ENCODE measurements around the gene ABCC1.
A peak's percentile ranks its signal among the peaks of the same experiment; 100 is the strongest.

ABCC1 gene

DNA sequence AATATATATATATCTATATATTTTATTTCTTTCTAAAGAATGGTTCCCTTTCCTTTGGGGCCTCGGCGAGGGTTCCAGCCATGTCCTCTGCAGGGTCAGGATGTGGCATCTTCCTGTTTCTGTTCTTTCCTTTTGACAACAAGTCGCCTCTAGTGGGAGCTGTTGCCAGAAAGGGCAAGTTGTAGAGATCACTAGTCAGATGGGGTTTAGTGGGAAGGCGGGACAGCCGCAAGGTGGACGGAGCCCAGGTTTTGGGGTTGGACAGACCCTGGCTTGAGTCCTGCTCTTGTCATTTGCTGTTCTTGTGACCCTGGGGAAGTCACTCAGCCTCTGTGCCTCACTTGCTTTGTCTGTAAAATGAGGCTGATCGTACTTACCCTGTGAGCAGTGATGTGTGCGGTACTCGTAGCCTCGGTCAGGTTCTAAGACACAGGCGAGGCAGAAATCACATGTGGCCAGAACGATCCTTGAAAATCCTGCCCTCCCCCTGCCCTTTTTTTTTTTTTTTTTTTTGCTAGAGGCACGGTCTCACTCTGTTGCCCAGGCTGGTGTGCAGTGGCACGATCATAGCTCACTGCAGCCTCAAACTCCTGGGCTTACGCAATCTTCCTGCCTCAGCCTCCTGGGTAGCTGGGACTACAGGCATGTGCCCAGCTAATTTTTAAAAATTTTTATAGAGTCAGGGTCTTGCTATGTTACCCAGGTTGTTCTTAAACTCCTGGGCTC, 193.8 kb downstream of the ABCC1 start:
- DNase-seq = peak; percentile 34
- Histone ChIP-seq H3K36me3 (peaks cover 65% of the 10 kb centered on the region), H3K4me1 (no peaks in the 10 kb centered on the region), H3K9me3 (no peaks in the 10 kb centered on the region), H3K4me3 (ENCODE audit: low read depth, low read length) (no peak overlapping the region), H3K27me3 (no peaks in the 10 kb centered on the region)
- TF ChIP-seq, protein P1, sequence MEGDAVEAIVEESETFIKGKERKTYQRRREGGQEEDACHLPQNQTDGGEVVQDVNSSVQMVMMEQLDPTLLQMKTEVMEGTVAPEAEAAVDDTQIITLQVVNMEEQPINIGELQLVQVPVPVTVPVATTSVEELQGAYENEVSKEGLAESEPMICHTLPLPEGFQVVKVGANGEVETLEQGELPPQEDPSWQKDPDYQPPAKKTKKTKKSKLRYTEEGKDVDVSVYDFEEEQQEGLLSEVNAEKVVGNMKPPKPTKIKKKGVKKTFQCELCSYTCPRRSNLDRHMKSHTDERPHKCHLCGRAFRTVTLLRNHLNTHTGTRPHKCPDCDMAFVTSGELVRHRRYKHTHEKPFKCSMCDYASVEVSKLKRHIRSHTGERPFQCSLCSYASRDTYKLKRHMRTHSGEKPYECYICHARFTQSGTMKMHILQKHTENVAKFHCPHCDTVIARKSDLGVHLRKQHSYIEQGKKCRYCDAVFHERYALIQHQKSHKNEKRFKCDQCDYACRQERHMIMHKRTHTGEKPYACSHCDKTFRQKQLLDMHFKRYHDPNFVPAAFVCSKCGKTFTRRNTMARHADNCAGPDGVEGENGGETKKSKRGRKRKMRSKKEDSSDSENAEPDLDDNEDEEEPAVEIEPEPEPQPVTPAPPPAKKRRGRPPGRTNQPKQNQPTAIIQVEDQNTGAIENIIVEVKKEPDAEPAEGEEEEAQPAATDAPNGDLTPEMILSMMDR (IDR thresholded peaks at IDR 0.05; ENCODE audit: low read depth, low read length) = peak; percentile 60

DNA sequence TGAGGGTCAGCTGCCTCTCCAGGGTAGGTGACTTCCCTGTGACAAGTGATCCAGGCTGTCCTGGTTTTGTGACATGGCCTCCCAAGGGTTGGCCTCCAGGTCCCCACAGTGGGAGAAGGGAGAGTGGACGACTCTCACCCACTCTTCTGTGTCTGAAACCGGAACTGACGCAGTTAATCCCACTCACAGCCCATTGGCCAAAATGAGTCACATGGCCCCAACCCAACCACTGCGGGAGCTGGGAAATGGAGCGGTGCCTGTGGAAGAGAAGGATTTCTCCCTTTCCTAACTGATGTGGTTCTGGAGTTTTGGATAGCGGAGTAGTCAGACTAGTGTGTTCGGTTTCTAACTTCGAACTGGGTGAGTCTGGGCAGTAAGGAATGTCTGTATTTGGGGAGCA, 194.5 kb downstream of the ABCC1 start:
- H3K4me1 ChIP-seq = no peaks in the 10 kb centered on the region
- no peaks in the 10 kb centered on the region for H3K27me3 ChIP-seq
- no peaks in the 10 kb centered on the region for H3K9me3 ChIP-seq
- TF ChIP-seq, protein P1 (IDR thresholded peaks at IDR 0.05; ENCODE audit: low read depth, low read length) = no peak
- no peak for DNase-seq
- no peak overlapping the region for H3K4me3 ChIP-seq (ENCODE audit: low read depth, low read length)
- H3K36me3 ChIP-seq = peaks cover 58% of the 10 kb centered on the region

DNA sequence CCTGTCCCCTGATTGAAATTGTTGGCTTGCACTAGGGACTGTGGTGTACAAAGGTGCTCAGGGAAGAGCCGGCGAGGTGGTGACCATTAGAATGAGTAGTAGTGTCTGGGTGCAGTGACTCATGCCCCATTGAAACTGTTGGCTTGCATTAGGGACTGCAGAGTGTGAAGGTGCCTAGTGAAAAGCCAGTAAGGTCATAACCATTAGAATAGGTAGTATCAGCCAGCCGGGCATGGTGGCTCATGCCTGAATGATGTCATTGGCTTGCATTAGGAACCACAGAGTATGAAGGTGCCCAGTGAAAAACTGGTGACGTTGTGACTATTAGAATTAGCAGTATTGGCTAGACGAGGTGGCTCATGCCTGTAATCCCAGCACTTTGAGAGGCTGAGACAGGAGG, 195.0 kb downstream of the ABCC1 start:
- Histone ChIP-seq H3K9me3 (no peaks in the 10 kb centered on the region), H3K4me3 (ENCODE audit: low read depth, low read length) (no peak overlapping the region), H3K4me1 (no peaks in the 10 kb centered on the region), H3K27me3 (no peaks in the 10 kb centered on the region), H3K36me3 (peaks cover 55% of the 10 kb centered on the region)
- no peak for DNase-seq
- TF ChIP-seq, protein P1 (IDR thresholded peaks at IDR 0.05; ENCODE audit: low read depth, low read length) = no peak

DNA sequence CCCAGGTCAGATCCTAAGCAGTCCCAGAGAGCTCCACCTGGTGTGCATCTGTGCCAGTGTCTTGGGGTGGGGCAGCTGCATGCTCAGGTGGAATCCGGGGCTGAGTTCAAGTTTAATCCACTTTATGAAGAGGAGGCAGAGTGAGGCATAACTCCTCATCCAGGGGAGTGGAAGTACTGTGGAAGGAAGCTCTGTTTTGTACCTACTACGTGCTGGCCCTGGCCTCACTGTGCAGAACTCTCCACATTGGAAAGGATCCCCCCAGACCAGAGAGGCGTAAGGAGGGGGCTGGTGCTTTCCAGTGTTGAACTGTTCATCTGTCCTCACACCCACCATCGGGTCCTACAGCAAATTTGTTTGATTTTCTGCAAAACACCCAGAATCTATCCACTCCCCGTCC, 195.9 kb downstream of the ABCC1 start:
- Histone ChIP-seq H3K27me3 (no peaks in the 10 kb centered on the region), H3K4me1 (peaks cover 5% of the 10 kb centered on the region), H3K4me3 (ENCODE audit: low read depth, low read length) (no peak overlapping the region), H3K9me3 (no peaks in the 10 kb centered on the region), H3K36me3 (peaks cover 47% of the 10 kb centered on the region)
- no peak for DNase-seq
- TF ChIP-seq, protein P1 (IDR thresholded peaks at IDR 0.05; ENCODE audit: low read depth, low read length) = no peak

DNA sequence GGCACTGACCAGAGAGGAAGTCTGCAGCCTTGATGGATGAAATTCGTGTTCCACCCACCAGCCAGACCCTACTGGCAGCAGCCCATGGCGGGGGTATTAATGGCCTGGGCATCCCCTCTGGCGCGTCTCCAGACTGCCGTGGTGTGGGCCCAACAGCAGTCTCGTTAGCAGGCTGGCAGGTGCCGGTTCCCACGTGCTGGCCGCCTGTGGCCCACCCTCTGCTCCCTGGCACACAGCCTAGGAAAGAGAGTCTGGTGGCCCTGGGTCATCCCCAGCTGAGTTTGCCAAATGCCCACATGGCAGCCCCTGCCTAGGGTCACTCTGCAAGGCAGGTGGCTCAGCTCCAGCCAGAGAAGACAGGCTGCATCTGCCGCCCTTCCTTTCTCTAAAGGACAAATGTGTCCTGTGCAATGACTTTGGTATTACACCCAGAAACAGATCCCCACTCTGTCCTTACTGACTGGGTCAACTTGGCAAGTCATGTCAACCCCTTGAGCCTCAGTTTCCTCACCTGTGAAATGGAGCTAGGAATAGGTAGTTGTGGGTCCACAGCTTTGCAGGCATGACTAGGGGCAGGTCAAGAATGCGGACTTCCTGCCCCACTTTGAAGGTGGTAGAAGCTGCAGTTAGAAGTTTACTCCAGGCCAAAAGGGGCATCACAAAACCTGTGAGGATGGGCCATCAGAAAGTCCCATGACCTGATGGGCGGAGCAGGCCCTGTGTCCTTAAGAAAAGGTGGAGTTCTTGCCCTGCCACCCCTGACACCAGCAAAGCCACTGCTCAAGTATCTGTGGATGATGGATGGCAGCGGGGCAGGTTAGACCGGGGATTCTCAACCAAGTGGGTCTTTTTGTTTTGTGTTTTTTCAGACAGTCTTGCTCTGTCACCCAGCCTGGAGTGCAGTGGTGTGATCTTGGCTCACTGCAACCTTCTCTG, 197.2 kb downstream of the ABCC1 start:
- TF ChIP-seq, protein P1 (IDR thresholded peaks at IDR 0.05; ENCODE audit: low read depth, low read length) = no peak

More for the DNA sequence above, 197.2 kb downstream of the ABCC1 start:
- DNase-seq = peak; percentile 51
- peaks cover 34% of the 10 kb centered on the region for H3K36me3 ChIP-seq
- H3K27me3 ChIP-seq = no peaks in the 10 kb centered on the region
- no peaks in the 10 kb centered on the region for H3K9me3 ChIP-seq
- H3K4me1 ChIP-seq = peaks cover 10% of the 10 kb centered on the region
- no peak overlapping the region for H3K4me3 ChIP-seq (ENCODE audit: low read depth, low read length)
